Fibroblast of lung (primary cell): ENCODE results near the gene TEX38. TPM values are rescaled to one million over a fixed set of nuclear protein-coding genes. Genes with fewer than 3 reads are reported as not detected.
"Not testable (repeated sequence)": the region's sequence is repeated elsewhere in the genome, so short reads cannot be mapped to it uniquely, and the experiment has no call there.

ENCODE experiments used
- DNase-seq, 2 donors: peaks; one replicate each; pipeline versions ENCODE4 v3.0.0 to v3.0.0-alpha.2; 2010; ENCODE audit warnings: low read depth in 2 of 2
- H2AFZ ChIP-seq: 2 replicates; pipeline ENCODE4 v1.5.1; 2012; ENCODE audit warnings: low read length, control low read depth, inconsistent platforms
- H3K27ac ChIP-seq: 2 replicates; pipeline ENCODE4 v1.5.1; 2011; ENCODE audit warnings: low read length, control low read depth; ENCODE audit not compliant: insufficient read depth
- H3K27me3 ChIP-seq: 2 replicates; pipeline ENCODE4 v1.5.1; 2011; ENCODE audit warnings: mild to moderate bottlenecking, low read length; ENCODE audit not compliant: control insufficient read depth, insufficient read depth
- H3K36me3 ChIP-seq: 2 replicates; pipeline ENCODE4 v1.5.1; 2011; ENCODE audit warnings: low read length; ENCODE audit not compliant: control insufficient read depth, insufficient read depth
- H3K4me1 ChIP-seq: 2 replicates; pipeline ENCODE4 v1.5.1; 2011; ENCODE audit warnings: low read length; ENCODE audit not compliant: control insufficient read depth, insufficient read depth; ENCODE audit errors: extremely low read depth
- H3K4me2 ChIP-seq: 2 replicates; pipeline ENCODE4 v1.5.1; 2011; ENCODE audit warnings: low read length, control low read depth; ENCODE audit not compliant: insufficient read depth; ENCODE audit errors: extremely low read depth
- H3K4me3 ChIP-seq, 4 experiments: fragments of 200-600 bp in 1 of 4; sonication (generic) in 1 of 4; replicated peaks in 1 of 4; 2 replicates each; pipeline ENCODE4 v1.5.1; 2011 to 2016; ENCODE audit warnings: low read length in 4 of 4, low read depth in 3 of 4, mild to moderate bottlenecking in 3 of 4, control low read depth in 2 of 4, inconsistent platforms in 1 of 4, mixed read lengths in 1 of 4; ENCODE audit not compliant: insufficient read depth in 1 of 4; ENCODE audit errors: control extremely low read depth in 1 of 4
- H3K79me2 ChIP-seq: 2 replicates; pipeline ENCODE4 v1.5.1; 2012; ENCODE audit warnings: mild to moderate bottlenecking, low read length, inconsistent platforms; ENCODE audit not compliant: control insufficient read depth, insufficient read depth
- H3K9ac ChIP-seq: 2 replicates; pipeline ENCODE4 v1.5.1; 2011; ENCODE audit warnings: mild to moderate bottlenecking, low read length, control low read depth; ENCODE audit not compliant: insufficient read depth
- H3K9me3 ChIP-seq: 2 replicates; pipeline ENCODE4 v1.5.1; 2012; ENCODE audit warnings: low read depth, low read length; ENCODE audit not compliant: control insufficient read depth, insufficient read depth
- H4K20me1 ChIP-seq: 2 replicates; pipeline ENCODE4 v1.5.1; 2011; ENCODE audit warnings: low read length; ENCODE audit not compliant: control insufficient read depth, insufficient read depth; ENCODE audit errors: extremely low read depth
- CTCF ChIP-seq, 2 donors: IDR thresholded peaks in 1 of 2; conservative IDR thresholded peaks in 1 of 2; 1 replicate in 1 of 2; 2 replicates in 1 of 2; pipeline ENCODE4 v1.5.1; 2011 to 2012; ENCODE audit warnings: low read length in 2 of 2, control low read depth in 1 of 2, inconsistent platforms in 1 of 2, low read depth in 1 of 2, mild to moderate bottlenecking in 1 of 2
- EZH2 ChIP-seq: IDR thresholded peaks from 2 replicates; pipeline ENCODE4 v1.5.1; 2012; ENCODE audit warnings: low read length, control low read depth, mild to moderate bottlenecking; ENCODE audit errors: missing control alignments
- polyA plus RNA-seq, 2 donors: library from polyadenylated mRNA; depleted of rRNA in 1 of 2; stranded (reverse) in 1 of 2; unstranded in 1 of 2; fragments of >200 nt; gene quantifications; 2 replicates each; pipeline ENCODE4 v1.2.1, GENCODE V29; 2011 to 2012; ENCODE audit warnings: missing spikeins in 1 of 2
- total RNA-seq: library from RNA; depleted of rRNA; stranded (reverse); fragments of >200 nt; gene quantifications from 2 replicates; pipeline ENCODE4 v1.2.1, GENCODE V29; 2014

TEX38 gene
- total and polyA plus RNA-seq, 2 donors (not counting 1 experiment from before 2014, with no cell fraction given): not detected

- peaks cover 2% of the 10 kb centered on the region for H3K36me3 ChIP-seq
- H3K9ac ChIP-seq: no peak overlapping the region
- no peaks in the 10 kb centered on the region for H3K9me3 ChIP-seq
- H3K4me3 ChIP-seq: no peak overlapping the region
- no peak overlapping the region for H3K4me2 ChIP-seq
- no peaks in the 10 kb centered on the region for H3K27me3 ChIP-seq
- no peaks in the 10 kb centered on the region for H4K20me1 ChIP-seq
- peaks cover 3% of the 10 kb centered on the region for H3K4me1 ChIP-seq
- no peak for DNase-seq
- no peaks in the 10 kb centered on the region for H3K79me2 ChIP-seq
- no peak overlapping the region for H3K27ac ChIP-seq
- H2AFZ ChIP-seq: no peak overlapping the region
- TF ChIP-seq CTCF (conservative IDR thresholded peaks at IDR 0.05 in 1 of 2, IDR thresholded peaks at IDR 0.05 in 1 of 2; ENCODE audit: low read depth in 1 of 2, low read length in 2 of 2) (no peak), EZH2 (no peak)
Measured at GRCh38 chr1:46652321-46653100, 19.1 kb upstream of the TEX38 start.

- peak; percentile 58 to 61 for DNase-seq
- TF ChIP-seq EZH2 (no peak), CTCF (conservative IDR thresholded peaks at IDR 0.05 in 1 of 2, IDR thresholded peaks at IDR 0.05 in 1 of 2; ENCODE audit: low read depth in 1 of 2, low read length in 2 of 2) (no peak)
- Histone ChIP-seq H3K4me1 (peaks cover 3% of the 10 kb centered on the region), H3K36me3 (peaks cover 2% of the 10 kb centered on the region), H3K4me2 (peak overlapping the region; percentile 51), H4K20me1 (no peaks in the 10 kb centered on the region), H3K9me3 (no peaks in the 10 kb centered on the region), H3K27me3 (no peaks in the 10 kb centered on the region), H3K79me2 (no peaks in the 10 kb centered on the region), H3K9ac (no peak overlapping the region), H3K4me3 (peak overlapping the region in 2 of 4 experiments; percentile 45 to 47), H2AFZ (no peak overlapping the region), H3K27ac (no peak overlapping the region)
Measured at GRCh38 chr1:46653405-46653958, 18.2 kb upstream of the TEX38 start.

DNA sequence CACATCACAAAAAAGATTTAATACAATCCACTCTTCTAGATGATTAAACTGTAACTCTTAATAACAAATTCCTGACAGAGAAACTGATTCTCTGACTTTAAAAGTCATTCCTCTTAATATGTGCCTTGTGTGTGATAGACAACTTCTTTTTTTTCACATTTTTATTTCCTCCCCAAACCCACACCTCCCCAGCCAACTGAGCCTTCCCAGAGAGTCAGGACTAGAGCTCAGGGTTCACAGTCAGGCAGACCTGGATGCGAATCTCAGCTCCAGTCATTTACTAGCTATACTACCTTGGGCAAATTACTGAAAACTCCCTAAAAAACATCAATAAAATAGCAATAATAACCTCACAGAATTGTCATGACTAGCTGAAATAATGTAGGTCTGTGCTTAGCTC is 17.6 kb upstream of the TEX38 start:
- Histone ChIP-seq H3K4me1 (peaks cover 3% of the 10 kb centered on the region), H4K20me1 (no peaks in the 10 kb centered on the region), H3K9ac (no peak overlapping the region), H3K27ac (no peak overlapping the region), H3K27me3 (no peaks in the 10 kb centered on the region), H3K4me2 (peak overlapping the region; percentile 38), H3K79me2 (no peaks in the 10 kb centered on the region), H3K4me3 (peak overlapping the region in 2 of 4 experiments; percentile 45 to 47), H3K36me3 (peaks cover 2% of the 10 kb centered on the region), H2AFZ (no peak overlapping the region), H3K9me3 (no peaks in the 10 kb centered on the region)
- TF ChIP-seq EZH2 (no peak), CTCF (conservative IDR thresholded peaks at IDR 0.05 in 1 of 2, IDR thresholded peaks at IDR 0.05 in 1 of 2; ENCODE audit: low read depth in 1 of 2, low read length in 2 of 2) (no peak)
- DNase-seq: no peak

GRCh38 chr1:46654698-46655097 is 17.0 kb upstream of the TEX38 start:
- not testable (repeated sequence) for H3K27me3 ChIP-seq, H3K9me3 ChIP-seq, H4K20me1 ChIP-seq, H3K36me3 ChIP-seq, H3K4me1 ChIP-seq, H3K79me2 ChIP-seq, H3K4me3 ChIP-seq, H3K4me2 ChIP-seq, DNase-seq, H2AFZ ChIP-seq, H3K9ac ChIP-seq, H3K27ac ChIP-seq
